DND-41 (cell line): ENCODE results near the gene LCN2.

Experiments
- ATAC-seq: fragments of 200-7000 bp; cut with Tn5 transposase; 3 replicates; pipeline ENCODE4 v1.9.1; 2021; ENCODE audit warnings: low read depth; ENCODE audit not compliant: insufficient read depth
- DNase-seq: peaks from one replicate; pipeline ENCODE4 v3.0.0-alpha.2; 2020
- H2AFZ ChIP-seq: 2 replicates; pipeline ENCODE4 v1.6.0; 2012; ENCODE audit warnings: low read depth, low read length
- H3K27ac ChIP-seq: 2 replicates; pipeline ENCODE4 v1.5.1; 2012; ENCODE audit warnings: low read length, inconsistent platforms
- H3K27me3 ChIP-seq: fragments of 200-600 bp; sonication (generic); 2 replicates; pipeline ENCODE4 v1.6.0; 2012; ENCODE audit warnings: low read length, mild to moderate bottlenecking, inconsistent platforms; ENCODE audit not compliant: insufficient read depth, poor library complexity
- H3K36me3 ChIP-seq: 2 replicates; pipeline ENCODE4 v1.5.1; 2012; ENCODE audit warnings: low read length, inconsistent platforms; ENCODE audit not compliant: insufficient read depth
- H3K4me1 ChIP-seq: 2 replicates; pipeline ENCODE4 v1.5.1; 2012; ENCODE audit warnings: mild to moderate bottlenecking, low read length; ENCODE audit not compliant: insufficient read depth
- H3K4me2 ChIP-seq: 2 replicates; pipeline ENCODE4 v1.6.0; 2012; ENCODE audit warnings: mild to moderate bottlenecking, moderate library complexity, low read length, inconsistent platforms; ENCODE audit not compliant: insufficient read depth
- H3K4me3 ChIP-seq, 2 experiments: fragments of 200-600 bp in 1 of 2; shearing (Covaris generic) in 1 of 2; 2 replicates each; pipeline ENCODE4 v1.5.1; 2012 to 2016; ENCODE audit warnings: inconsistent platforms in 2 of 2, low read length in 2 of 2, mild to moderate bottlenecking in 2 of 2, low read depth in 1 of 2, moderate library complexity in 1 of 2
- H3K79me2 ChIP-seq: 2 replicates; pipeline ENCODE4 v1.6.0; 2012; ENCODE audit warnings: low read length, inconsistent platforms; ENCODE audit not compliant: insufficient read depth
- H3K9ac ChIP-seq: 2 replicates; pipeline ENCODE4 v1.6.0; 2012; ENCODE audit warnings: low read depth, mild to moderate bottlenecking, inconsistent platforms, low read length, moderate library complexity
- H3K9me3 ChIP-seq: 2 replicates; pipeline ENCODE4 v1.5.1; 2012; ENCODE audit warnings: low read length, moderate library complexity, mild to moderate bottlenecking, inconsistent platforms; ENCODE audit not compliant: insufficient read depth, severe bottlenecking
- H4K20me1 ChIP-seq: 2 replicates; pipeline ENCODE4 v1.6.0; 2012; ENCODE audit warnings: low read length; ENCODE audit not compliant: insufficient read depth
- CTCF ChIP-seq: IDR thresholded peaks from 2 replicates; pipeline ENCODE4 v1.5.1; 2012; ENCODE audit warnings: borderline replicate concordance, low read length, moderate library complexity, mild to moderate bottlenecking; ENCODE audit not compliant: poor library complexity, severe bottlenecking; ENCODE audit errors: extremely low read depth
- EZH2 ChIP-seq: IDR thresholded peaks from 3 replicates; pipeline ENCODE4 v1.6.1; 2012; ENCODE audit warnings: borderline replicate concordance, low read depth, mild to moderate bottlenecking, moderate library complexity, low read length, inconsistent platforms; ENCODE audit not compliant: severe bottlenecking

LCN2 gene

GRCh38 chr9:128149001-128149701, at the start of gene LCN2:
LCN2 (plus strand) TSS chr9:128149453; CDS start chr9:128149526, 73 bp downstream.
- H3K4me2 ChIP-seq: no peak within 1 kb of the TSS
- no peak for TF ChIP-seq CTCF
- no peak for TF ChIP-seq EZH2
- H3K79me2 ChIP-seq: no peaks in the 10 kb centered on the region
- no peak for DNase-seq
- no peaks in the 10 kb centered on the region for H3K27me3 ChIP-seq
- H3K4me3 ChIP-seq: no peak within 1 kb of the TSS
- no peaks in the 10 kb centered on the region for H3K9me3 ChIP-seq
- no peaks in the 10 kb centered on the region for H3K4me1 ChIP-seq
- no peaks in the 10 kb centered on the region for H3K36me3 ChIP-seq
- no peak within 1 kb of the TSS for H3K9ac ChIP-seq
- H3K27ac ChIP-seq: no peak within 1 kb of the TSS
- ATAC-seq: no peak
- H2AFZ ChIP-seq: no peak within 1 kb of the TSS
- H4K20me1 ChIP-seq: no peaks in the 10 kb centered on the region

- Histone ChIP-seq H3K9me3 (no peaks in the 10 kb centered on the region), H2AFZ (no peak overlapping the region), H3K27ac (peak overlapping the region; percentile 62), H4K20me1 (peaks cover 12% of the 10 kb centered on the region), H3K36me3 (peaks cover 39% of the 10 kb centered on the region), H3K79me2 (peaks cover 56% of the 10 kb centered on the region), H3K4me1 (peaks cover 67% of the 10 kb centered on the region), H3K4me2 (no peak overlapping the region), H3K27me3 (no peaks in the 10 kb centered on the region), H3K4me3 (no peak overlapping the region), H3K9ac (no peak overlapping the region)
- ATAC-seq (no peak), DNase-seq (no peak)
- TF ChIP-seq CTCF (no peak), EZH2 (no peak)
These were observed 49.2 kb upstream of the LCN2 start for GRCh38 chr9:128099932-128100491.

- no peak overlapping the region for H3K4me3 ChIP-seq
These were observed 48.7 kb upstream of the LCN2 start for GRCh38 chr9:128100581-128100980.

More at GRCh38 chr9:128100581-128100980, 48.7 kb upstream of the LCN2 start:
- Histone ChIP-seq H3K9ac (no peak overlapping the region), H3K4me2 (no peak overlapping the region), H3K36me3 (peaks cover 41% of the 10 kb centered on the region), H3K9me3 (no peaks in the 10 kb centered on the region), H3K27me3 (no peaks in the 10 kb centered on the region), H3K79me2 (peaks cover 50% of the 10 kb centered on the region), H4K20me1 (peaks cover 12% of the 10 kb centered on the region), H2AFZ (no peak overlapping the region), H3K4me1 (peaks cover 62% of the 10 kb centered on the region), H3K27ac (peak overlapping the region; percentile 62)
- DNase-seq (no peak), ATAC-seq (no peak)
- no peak for TF ChIP-seq CTCF
- no peak for TF ChIP-seq EZH2
